K562 (cell line): Measurements from ENCODE around the gene ZNF154. TPM values are rescaled to one million over a fixed set of nuclear protein-coding genes. Genes with fewer than 3 reads are reported as not detected.

Experiments used
- ATAC-seq: fragments of 200-7000 bp; cut with Tn5 transposase; 3 replicates; pipeline ENCODE4 v1.9.1; 2020; ENCODE audit warnings: moderate library complexity
- BruUV-seq: library from RNA; stranded (reverse); fragments of 400-500 nt; replicated peaks from 2 replicates; lab custom pipeline; 2021; lab: Mats Ljungman, UMichigan
- CTCF ChIA-PET: fragments of 300-600 bp; formaldehyde crosslinking; extraction: SDS; loops from one replicate; lab custom pipeline; 2021; ENCODE audit warnings: low intra/inter-chr PET ratio; lab: Yijun Ruan, JAX
- POLR2A ChIA-PET: fragments of 300-600, 350-650 bp; sonication (Branson Sonifier 250); formaldehyde crosslinking; extraction: SDS; loops from one replicate; lab custom pipeline; 2021; ENCODE audit warnings: antibody characterized with exemption, inconsistent platforms; lab: Yijun Ruan, JAX
- DNase-seq, 4 experiments: peaks; one replicate each; pipeline versions ENCODE4 v3.0.0 to v3.0.0-alpha.2; 2011 to 2018; ENCODE audit warnings: low spot score in 3 of 4, mixed read lengths in 3 of 4; ENCODE audit errors: extremely low read depth in 1 of 4
- FAIRE-seq: peaks from 2 replicates; lab custom pipeline; 2011; peaks lifted over from hg19 to GRCh38; lab: Jason Lieb, UNC
- H2AFZ ChIP-seq: 2 replicates; pipeline ENCODE4 v1.6.0; 2011; ENCODE audit warnings: low read depth, low read length, control low read depth, inconsistent platforms
- H3K27ac ChIP-seq: fragments of 200-600 bp; 3 replicates; pipeline ENCODE4 v1.8.0; 2011; ENCODE audit warnings: low read depth, mild to moderate bottlenecking, control low read depth, inconsistent platforms, low read length, moderate library complexity, mixed read lengths; ENCODE audit errors: extremely low read depth
- H3K27me3 ChIP-seq, 2 experiments: fragments of 300-600 bp in 1 of 2; 2 replicates in 1 of 2; 3 replicates in 1 of 2; pipeline versions ENCODE4 v1.6.0 to v1.8.0; 2011; ENCODE audit warnings: inconsistent platforms in 2 of 2, low read length in 2 of 2, mild to moderate bottlenecking in 1 of 2, mixed read lengths in 1 of 2, moderate library complexity in 1 of 2; ENCODE audit not compliant: control insufficient read depth in 2 of 2, insufficient read depth in 2 of 2
- H3K36me3 ChIP-seq: fragments of 300-600 bp; 3 replicates; pipeline ENCODE4 v1.8.0; 2011; ENCODE audit warnings: mild to moderate bottlenecking, low read length, inconsistent platforms; ENCODE audit not compliant: control insufficient read depth, insufficient read depth
- H3K4me1 ChIP-seq, 2 experiments: fragments of 200-600 bp in 1 of 2; replicated peaks in 1 of 2; 2 replicates in 1 of 2; 3 replicates in 1 of 2; pipeline versions ENCODE4 v1.5.1 to v1.8.0; 2011; ENCODE audit warnings: inconsistent platforms in 2 of 2, low read length in 2 of 2, mild to moderate bottlenecking in 1 of 2, mixed read lengths in 1 of 2, moderate library complexity in 1 of 2; ENCODE audit not compliant: control insufficient read depth in 2 of 2, insufficient read depth in 2 of 2
- H3K4me2 ChIP-seq: 2 replicates; pipeline ENCODE4 v1.6.1; 2011; ENCODE audit warnings: low read length, control low read depth, inconsistent platforms, mixed read lengths; ENCODE audit not compliant: insufficient read depth
- H3K4me3 ChIP-seq: fragments of 200-600 bp; sonication (generic), shearing (Covaris generic); 2 replicates; pipeline ENCODE4 v1.5.1; 2016; ENCODE audit warnings: control low read depth, inconsistent platforms
- H3K79me2 ChIP-seq: fragments of 200-600 bp; 3 replicates; pipeline ENCODE4 v1.8.0; 2011; ENCODE audit warnings: low read length, inconsistent platforms; ENCODE audit not compliant: control insufficient read depth, insufficient read depth
- H3K9ac ChIP-seq, 2 experiments: 2 replicates each; pipeline versions ENCODE4 v1.6.0 to v1.6.1; 2011; ENCODE audit warnings: low read depth in 2 of 2, low read length in 2 of 2, control low read depth in 1 of 2, inconsistent platforms in 1 of 2, mild to moderate bottlenecking in 1 of 2, mixed read lengths in 1 of 2; ENCODE audit not compliant: insufficient read depth in 1 of 2
- H3K9me1 ChIP-seq: one replicate; pipeline ENCODE4 v1.6.0; 2011; ENCODE audit warnings: inconsistent platforms, mild to moderate bottlenecking, low read length, moderate library complexity; ENCODE audit not compliant: control insufficient read depth, insufficient read depth
- H3K9me3 ChIP-seq: replicated peaks from 2 replicates; pipeline ENCODE4 v1.5.1; 2011; ENCODE audit warnings: low read depth, low read length, inconsistent platforms; ENCODE audit not compliant: control insufficient read depth, insufficient read depth
- H4K20me1 ChIP-seq: replicated peaks from 2 replicates; pipeline ENCODE4 v1.6.1; 2011; ENCODE audit warnings: low read length, inconsistent platforms, mixed read lengths; ENCODE audit not compliant: control insufficient read depth, insufficient read depth
- ATF1 ChIP-seq, 2 experiments: fragments of 450-650 bp in 1 of 2; IDR thresholded peaks; 2 replicates each; pipeline ENCODE4 v1.6.1; 2016; ENCODE audit warnings: missing compliant biosample characterization in 1 of 2, missing genetic modification characterization in 1 of 2
- CAMTA2 ChIP-seq: fragments of 250-450 bp; sonication (Bioruptor Pico); conservative IDR thresholded peaks from 2 replicates; pipeline ENCODE4 v1.5.1; 2022
- EP300 ChIP-seq: IDR thresholded peaks from 2 replicates; pipeline ENCODE4 v1.6.1; 2012; ENCODE audit warnings: low read length, improper control_type of control experiment
- KAT2B ChIP-seq: IDR thresholded peaks from one replicate; pipeline ENCODE4 v1.6.1; 2012; ENCODE audit warnings: low read depth, mild to moderate bottlenecking, control low read depth, inconsistent platforms, low read length, moderate library complexity
- MEIS2 ChIP-seq: fragments of 450-650 bp; IDR thresholded peaks from 2 replicates; pipeline ENCODE4 v1.6.1; 2014; ENCODE audit warnings: mild to moderate bottlenecking; ENCODE audit not compliant: partially characterized antibody
- NR0B1 ChIP-seq: fragments of 450-650 bp; IDR thresholded peaks from one replicate; pipeline ENCODE4 v1.6.1; 2018; ENCODE audit warnings: mild to moderate bottlenecking, moderate library complexity; ENCODE audit not compliant: partially characterized antibody
- NR1H2 ChIP-seq: sonication (generic); formaldehyde crosslinking; IDR thresholded peaks from 2 replicates; pipeline ENCODE4 v1.4.0; 2020; ENCODE audit warnings: mild to moderate bottlenecking, missing genetic modification reagents
- POLR3A ChIP-seq: IDR thresholded peaks from 2 replicates; pipeline ENCODE4 v1.6.1; 2011; ENCODE audit warnings: borderline replicate concordance, mild to moderate bottlenecking, moderate library complexity; ENCODE audit not compliant: insufficient read length, insufficient read depth; ENCODE audit errors: extremely low read depth
- RFX5 ChIP-seq: IDR thresholded peaks from 2 replicates; pipeline ENCODE4 v1.6.1; 2011; ENCODE audit warnings: low read depth, mild to moderate bottlenecking, improper control_type of control experiment, low read length
- WGBS: fragments of 100-300 bp; shearing (Covaris generic); methylation state at CpG from one replicate; pipeline ENCODE4 v1.1.6; 2016; ENCODE audit warnings: low coverage, mixed read lengths; ENCODE audit not compliant: insufficient coverage; ENCODE audit errors: missing lambda C conversion rate; 5-methylcytosine and 5-hydroxymethylcytosine counted together
- in situ Hi-C: fragments of 300-500 bp; cut with MboI; formaldehyde crosslinking; loops from 4 replicates; pipeline ENCODE4 v1.15.0; 2018; ENCODE audit warnings: inconsistent platforms, mixed read lengths
- intact Hi-C: fragments of 100-400 bp; cut with micrococcal nuclease; formaldehyde crosslinking; loops from 2 replicates; pipeline ENCODE4 v1.14.2; 2022
- polyA plus RNA-seq, 8 experiments: library from polyadenylated mRNA; depleted of rRNA in 4 of 8; stranded (reverse) in 5 of 8; unstranded in 3 of 8; fragments of >200 nt; fragmentation: Nextera tagmentation in 2 of 8; fragmentation: Illumina TruSeq in 1 of 8; extraction: Ambion mirVana in 2 of 8; extraction: Trizol in 1 of 8; gene quantifications; 2 replicates each; pipeline versions ENCODE4 v1.2.1 to v1.2.3, GENCODE V29; 2011 to 2014; ENCODE audit warnings: inconsistent platforms in 1 of 8, missing spikeins in 1 of 8
- total RNA-seq, 7 experiments: library from RNA; depleted of rRNA in 6 of 7; stranded (reverse); fragments of >200 nt in 6 of 7; fragmentation: Illumina TruSeq in 2 of 7; extraction: Trizol in 2 of 7; gene quantifications; 2 replicates each; pipeline versions ENCODE4 v1.2.1 to v1.2.3, GENCODE V29; 2011 to 2021; ENCODE audit warnings: low replicate concordance in 1 of 7
- TF ChIP-seq, protein P1 (sequence below): IDR thresholded peaks from 3 replicates; pipeline ENCODE4 v1.6.1; 2011; ENCODE audit warnings: borderline replicate concordance, mild to moderate bottlenecking; ENCODE audit not compliant: insufficient read length, insufficient read depth

Gene ZNF154
- total and polyA plus RNA-seq, 9 of the 15 experiments (the other 6 are each of a cell fraction or from before 2014, with no cell fraction given): 0.06 to 0.11 (median 0.07) TPM; not detected in 6

- no peak for ATAC-seq
- peaks cover 0 to 8% of the 10 kb centered on the region in 2 experiments; a peak in 3 of 5 replicates for H3K4me1 ChIP-seq
- H3K79me2 ChIP-seq: no peaks in the 10 kb centered on the region
- no peaks in the 10 kb centered on the region for H3K9me3 ChIP-seq
- ChIA-PET POLR2A (interaction anchor here (1.0 to 1.1 kb wide), 2 partner anchors 16 to 19 kb away, joined by 4 to 6 read pairs; partner anchors contain the start of gene ZNF551), CTCF (no interaction called here)
- H3K4me2 ChIP-seq: no peak overlapping the region
- H3K36me3 ChIP-seq: no peaks in the 10 kb centered on the region
- DNase-seq: no peak
- peak overlapping the region; percentile 70; the same call in 1 of the 2 replicates for H2AFZ ChIP-seq
- FAIRE-seq: no peak
- no peaks in the 10 kb centered on the region for H4K20me1 ChIP-seq
- H3K27me3 ChIP-seq: peaks cover 12 to 20% of the 10 kb centered on the region in 2 experiments
- no peak overlapping the region for H3K27ac ChIP-seq
- BruUV-seq: no TSS peak
- H3K9ac ChIP-seq: no peak overlapping the region
- H3K9me1 ChIP-seq: no peaks in the 10 kb centered on the region
- H3K4me3 ChIP-seq: no peak overlapping the region
- no peak for TF ChIP-seq EP300
- no peak for TF ChIP-seq CAMTA2 (CRISPR knock-in tag)
- no peak for TF ChIP-seq NR0B1
- TF ChIP-seq, protein P1, sequence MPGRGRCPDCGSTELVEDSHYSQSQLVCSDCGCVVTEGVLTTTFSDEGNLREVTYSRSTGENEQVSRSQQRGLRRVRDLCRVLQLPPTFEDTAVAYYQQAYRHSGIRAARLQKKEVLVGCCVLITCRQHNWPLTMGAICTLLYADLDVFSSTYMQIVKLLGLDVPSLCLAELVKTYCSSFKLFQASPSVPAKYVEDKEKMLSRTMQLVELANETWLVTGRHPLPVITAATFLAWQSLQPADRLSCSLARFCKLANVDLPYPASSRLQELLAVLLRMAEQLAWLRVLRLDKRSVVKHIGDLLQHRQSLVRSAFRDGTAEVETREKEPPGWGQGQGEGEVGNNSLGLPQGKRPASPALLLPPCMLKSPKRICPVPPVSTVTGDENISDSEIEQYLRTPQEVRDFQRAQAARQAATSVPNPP: no peak
- TF ChIP-seq MEIS2: no peak
- no peak for TF ChIP-seq POLR3A
- no peak for TF ChIP-seq ATF1 (CRISPR knock-in tag; IDR thresholded peaks at IDR 0.05)
- no peak for TF ChIP-seq ATF1 (tag; IDR thresholded peaks at IDR 0.05)
- no peak for TF ChIP-seq NR1H2 (CRISPR knock-in tag)
- TF ChIP-seq RFX5: no peak
- TF ChIP-seq KAT2B: no peak
- intact Hi-C loops (no loop called here), in situ Hi-C loops (no loop called here)
- WGBS: 2% methylated on average over 9 of the region's 9 CpGs
These were observed 43.7 kb downstream of the ZNF154 start for GRCh38 chr19:57665261-57665806.
